GM23338 (cell line): ENCODE measurements around the gene SREBF2. TPM values are rescaled to one million over a fixed set of nuclear protein-coding genes. Genes with fewer than 3 reads are reported as not detected.

Experiments used
- ATAC-seq: fragments of 200-7000 bp; cut with Tn5 transposase; 3 replicates; pipeline ENCODE4 v1.9.1; 2020
- DNase-seq: peaks from one replicate; pipeline ENCODE4 v3.0.0-alpha.2; 2015; ENCODE audit warnings: low spot score
- H2AFZ ChIP-seq: fragments of 200-600 bp; sonication (generic); 2 replicates; pipeline ENCODE4 v1.8.0; 2016; ENCODE audit warnings: antibody characterized with exemption, mild to moderate bottlenecking, moderate library complexity
- H3F3A ChIP-seq: fragments of 200-600 bp; sonication (generic); replicated peaks from 2 replicates; pipeline ENCODE4 v1.8.0; 2017; ENCODE audit warnings: antibody characterized with exemption, mixed run types, low read depth
- H3K27ac ChIP-seq: fragments of 200-600 bp; sonication (generic); 2 replicates; pipeline ENCODE4 v1.6.1; 2016; ENCODE audit warnings: low read depth
- H3K27me3 ChIP-seq: fragments of 200-600 bp; sonication (generic); 2 replicates; pipeline ENCODE4 v1.8.0; 2016; ENCODE audit warnings: mild to moderate bottlenecking, mixed run types, moderate library complexity; ENCODE audit not compliant: insufficient read depth
- H3K36me3 ChIP-seq: fragments of 200-600 bp; sonication (generic); 2 replicates; pipeline ENCODE4 v1.8.0; 2016; ENCODE audit warnings: mild to moderate bottlenecking; ENCODE audit not compliant: insufficient read depth
- H3K4me1 ChIP-seq: fragments of 200-600 bp; sonication (generic); 2 replicates; pipeline ENCODE4 v1.8.0; 2016; ENCODE audit warnings: mild to moderate bottlenecking, moderate library complexity; ENCODE audit not compliant: insufficient read depth
- H3K4me2 ChIP-seq: fragments of 200-600 bp; sonication (generic); 2 replicates; pipeline ENCODE4 v1.7.1; 2017; ENCODE audit warnings: mixed run types
- H3K4me3 ChIP-seq: fragments of 200-600 bp; sonication (generic); 2 replicates; pipeline ENCODE4 v1.6.1; 2016; ENCODE audit warnings: mixed run types
- H3K79me2 ChIP-seq: fragments of 200-600 bp; sonication (generic); replicated peaks from 2 replicates; pipeline ENCODE4 v1.8.0; 2017; ENCODE audit warnings: mild to moderate bottlenecking; ENCODE audit not compliant: insufficient read depth
- H3K9me2 ChIP-seq: fragments of 200-600 bp; sonication (generic); 2 replicates; pipeline ENCODE4 v1.8.0; 2017; ENCODE audit not compliant: insufficient read depth
- H4K20me1 ChIP-seq: fragments of 200-600 bp; sonication (generic); replicated peaks from 2 replicates; pipeline ENCODE4 v1.8.0; 2017; ENCODE audit warnings: mild to moderate bottlenecking; ENCODE audit not compliant: insufficient read depth
- H3K27ac Mint-ChIP-seq: 2 replicates; pipeline ENCODE4 v1.8.0; 2020; ENCODE audit warnings: inconsistent platforms, mild to moderate bottlenecking, moderate library complexity, mixed read lengths
- H3K27me3 Mint-ChIP-seq: 3 replicates; pipeline ENCODE4 v1.8.0; 2022; ENCODE audit warnings: low read depth, mild to moderate bottlenecking, moderate library complexity, mixed read lengths, inconsistent platforms; ENCODE audit not compliant: insufficient read depth, poor library complexity
- H3K36me3 Mint-ChIP-seq: 3 replicates; pipeline ENCODE4 v1.8.0; 2021; ENCODE audit warnings: low read depth, mild to moderate bottlenecking, inconsistent platforms, moderate library complexity, mixed read lengths
- H3K4me1 Mint-ChIP-seq: 3 replicates; pipeline ENCODE4 v1.8.0; 2020; ENCODE audit warnings: mild to moderate bottlenecking, inconsistent platforms, mixed read lengths
- H3K4me3 Mint-ChIP-seq: 3 replicates; pipeline ENCODE4 v1.8.0; 2021; ENCODE audit warnings: moderate library complexity, mild to moderate bottlenecking, inconsistent platforms, mixed read lengths
- H3K9me3 Mint-ChIP-seq: 3 replicates; pipeline ENCODE4 v1.8.0; 2020; ENCODE audit warnings: moderate library complexity, mild to moderate bottlenecking, inconsistent platforms, mixed read lengths
- CREB1 ChIP-seq: fragments of 250-450 bp; sonication (Bioruptor Pico); IDR thresholded peaks from 2 replicates; pipeline ENCODE4 v1.5.0; 2020; ENCODE audit warnings: low read depth, mild to moderate bottlenecking, moderate library complexity
- ETS1 ChIP-seq: IDR thresholded peaks from 2 replicates; pipeline ENCODE4 v1.6.1; 2016; ENCODE audit warnings: antibody characterized with exemption
- EZH2 ChIP-seq: fragments of 200-600 bp; sonication (generic); IDR thresholded peaks from one replicate; pipeline ENCODE4 v1.8.0; 2017; ENCODE audit warnings: antibody characterized with exemption, mild to moderate bottlenecking, low read depth; ENCODE audit not compliant: unreplicated experiment
- EZH2phosphoT487 ChIP-seq: fragments of 200-600 bp; sonication (generic); IDR thresholded peaks from one replicate; pipeline ENCODE4 v1.8.1; 2018; ENCODE audit warnings: antibody characterized with exemption; ENCODE audit not compliant: unreplicated experiment
- JUNB ChIP-seq: IDR thresholded peaks from one replicate; pipeline ENCODE4 v1.6.1; 2016; ENCODE audit warnings: antibody characterized with exemption; ENCODE audit not compliant: unreplicated experiment
- NANOG ChIP-seq: IDR thresholded peaks from 2 replicates; pipeline ENCODE4 v1.6.1; 2016; ENCODE audit warnings: antibody characterized with exemption, borderline replicate concordance
- POLR2AphosphoS5 ChIP-seq: IDR thresholded peaks from 2 replicates; pipeline ENCODE4 v1.6.1; 2016; ENCODE audit warnings: antibody characterized with exemption, low read depth
- REST ChIP-seq: IDR thresholded peaks from one replicate; pipeline ENCODE4 v1.6.1; 2018; ENCODE audit warnings: antibody characterized with exemption; ENCODE audit not compliant: unreplicated experiment
- STAT1 ChIP-seq: IDR thresholded peaks from one replicate; pipeline ENCODE4 v1.6.1; 2016; ENCODE audit warnings: antibody characterized with exemption; ENCODE audit not compliant: unreplicated experiment
- ZNF114 ChIP-seq: fragments of 250-450 bp; sonication (Bioruptor Pico); IDR thresholded peaks from 2 replicates; pipeline ENCODE4 v1.5.0; 2020; ENCODE audit warnings: mild to moderate bottlenecking, moderate library complexity
- ZNF331 ChIP-seq: fragments of 250-450 bp; sonication (Bioruptor Pico); IDR thresholded peaks from 2 replicates; pipeline ENCODE4 v1.5.0; 2020; ENCODE audit warnings: low read depth, mild to moderate bottlenecking, moderate library complexity
- polyA plus RNA-seq: library from polyadenylated mRNA; unstranded; fragments of >200 nt; fragmentation: Nextera tagmentation; extraction: Ambion mirVana; gene quantifications from 2 replicates; pipeline ENCODE4 v1.2.1, GENCODE V29; 2016
- total RNA-seq: library from RNA; depleted of rRNA; stranded (reverse); fragments of >200 nt; shearing (Covaris generic); gene quantifications from 2 replicates; pipeline ENCODE4 v1.2.3, GENCODE V29; 2014
- TF ChIP-seq, protein P1 (sequence below), 2 experiments: fragments of 200-600 bp in 1 of 2; sonication (generic) in 1 of 2; conservative IDR thresholded peaks; 2 replicates each; pipeline versions ENCODE4 v1.5.1 to v1.6.1; 2016 to 2017; ENCODE audit warnings: antibody characterized with exemption in 2 of 2, low read depth in 2 of 2, mild to moderate bottlenecking in 2 of 2, moderate library complexity in 1 of 2
- TF ChIP-seq, protein P2 (sequence below): fragments of 250-450 bp; sonication (Bioruptor Pico); IDR thresholded peaks from 2 replicates; pipeline ENCODE4 v1.5.0; 2020; ENCODE audit warnings: mild to moderate bottlenecking, moderate library complexity

Gene SREBF2
- total and polyA plus RNA-seq, 2 experiments from 2014 or later, result 48.7 to 163 TPM

GRCh38 chr22:41904450-41905410 lies 71.8 kb downstream of the SREBF2 start:
- peaks cover 40% of the 10 kb centered on the region for H3K36me3 Mint-ChIP-seq
- H2AFZ ChIP-seq, result no peak overlapping the region
- DNase-seq (no peak), ATAC-seq (no peak)
- H3K36me3 ChIP-seq, result peaks cover 7% of the 10 kb centered on the region
- peaks cover 20% of the 10 kb centered on the region for H3F3A ChIP-seq
- H3K4me3 Mint-ChIP-seq, result no peak overlapping the region
- peaks cover 8% of the 10 kb centered on the region; the same call in 1 of the 2 replicates for H3K4me1 ChIP-seq
- H4K20me1 ChIP-seq, result peaks cover 10% of the 10 kb centered on the region
- H3K79me2 ChIP-seq, result no peaks in the 10 kb centered on the region
- peaks cover 27% of the 10 kb centered on the region for H3K27me3 Mint-ChIP-seq
- no peak overlapping the region for H3K27ac ChIP-seq
- H3K9me3 Mint-ChIP-seq, result no peaks in the 10 kb centered on the region
- H3K27me3 ChIP-seq, result peaks cover 15% of the 10 kb centered on the region
- no peak for TF ChIP-seq CREB1
- no peak for TF ChIP-seq STAT1
- no peak for TF ChIP-seq NANOG
- TF ChIP-seq EZH2, result no peak
- TF ChIP-seq, protein P1, sequence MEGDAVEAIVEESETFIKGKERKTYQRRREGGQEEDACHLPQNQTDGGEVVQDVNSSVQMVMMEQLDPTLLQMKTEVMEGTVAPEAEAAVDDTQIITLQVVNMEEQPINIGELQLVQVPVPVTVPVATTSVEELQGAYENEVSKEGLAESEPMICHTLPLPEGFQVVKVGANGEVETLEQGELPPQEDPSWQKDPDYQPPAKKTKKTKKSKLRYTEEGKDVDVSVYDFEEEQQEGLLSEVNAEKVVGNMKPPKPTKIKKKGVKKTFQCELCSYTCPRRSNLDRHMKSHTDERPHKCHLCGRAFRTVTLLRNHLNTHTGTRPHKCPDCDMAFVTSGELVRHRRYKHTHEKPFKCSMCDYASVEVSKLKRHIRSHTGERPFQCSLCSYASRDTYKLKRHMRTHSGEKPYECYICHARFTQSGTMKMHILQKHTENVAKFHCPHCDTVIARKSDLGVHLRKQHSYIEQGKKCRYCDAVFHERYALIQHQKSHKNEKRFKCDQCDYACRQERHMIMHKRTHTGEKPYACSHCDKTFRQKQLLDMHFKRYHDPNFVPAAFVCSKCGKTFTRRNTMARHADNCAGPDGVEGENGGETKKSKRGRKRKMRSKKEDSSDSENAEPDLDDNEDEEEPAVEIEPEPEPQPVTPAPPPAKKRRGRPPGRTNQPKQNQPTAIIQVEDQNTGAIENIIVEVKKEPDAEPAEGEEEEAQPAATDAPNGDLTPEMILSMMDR (conservative IDR thresholded peaks at IDR 0.05; ENCODE audit: low read depth in 2 of 2), result no peak
- TF ChIP-seq EZH2phosphoT487, result no peak
- no peak for TF ChIP-seq ZNF114
- TF ChIP-seq, protein P2, sequence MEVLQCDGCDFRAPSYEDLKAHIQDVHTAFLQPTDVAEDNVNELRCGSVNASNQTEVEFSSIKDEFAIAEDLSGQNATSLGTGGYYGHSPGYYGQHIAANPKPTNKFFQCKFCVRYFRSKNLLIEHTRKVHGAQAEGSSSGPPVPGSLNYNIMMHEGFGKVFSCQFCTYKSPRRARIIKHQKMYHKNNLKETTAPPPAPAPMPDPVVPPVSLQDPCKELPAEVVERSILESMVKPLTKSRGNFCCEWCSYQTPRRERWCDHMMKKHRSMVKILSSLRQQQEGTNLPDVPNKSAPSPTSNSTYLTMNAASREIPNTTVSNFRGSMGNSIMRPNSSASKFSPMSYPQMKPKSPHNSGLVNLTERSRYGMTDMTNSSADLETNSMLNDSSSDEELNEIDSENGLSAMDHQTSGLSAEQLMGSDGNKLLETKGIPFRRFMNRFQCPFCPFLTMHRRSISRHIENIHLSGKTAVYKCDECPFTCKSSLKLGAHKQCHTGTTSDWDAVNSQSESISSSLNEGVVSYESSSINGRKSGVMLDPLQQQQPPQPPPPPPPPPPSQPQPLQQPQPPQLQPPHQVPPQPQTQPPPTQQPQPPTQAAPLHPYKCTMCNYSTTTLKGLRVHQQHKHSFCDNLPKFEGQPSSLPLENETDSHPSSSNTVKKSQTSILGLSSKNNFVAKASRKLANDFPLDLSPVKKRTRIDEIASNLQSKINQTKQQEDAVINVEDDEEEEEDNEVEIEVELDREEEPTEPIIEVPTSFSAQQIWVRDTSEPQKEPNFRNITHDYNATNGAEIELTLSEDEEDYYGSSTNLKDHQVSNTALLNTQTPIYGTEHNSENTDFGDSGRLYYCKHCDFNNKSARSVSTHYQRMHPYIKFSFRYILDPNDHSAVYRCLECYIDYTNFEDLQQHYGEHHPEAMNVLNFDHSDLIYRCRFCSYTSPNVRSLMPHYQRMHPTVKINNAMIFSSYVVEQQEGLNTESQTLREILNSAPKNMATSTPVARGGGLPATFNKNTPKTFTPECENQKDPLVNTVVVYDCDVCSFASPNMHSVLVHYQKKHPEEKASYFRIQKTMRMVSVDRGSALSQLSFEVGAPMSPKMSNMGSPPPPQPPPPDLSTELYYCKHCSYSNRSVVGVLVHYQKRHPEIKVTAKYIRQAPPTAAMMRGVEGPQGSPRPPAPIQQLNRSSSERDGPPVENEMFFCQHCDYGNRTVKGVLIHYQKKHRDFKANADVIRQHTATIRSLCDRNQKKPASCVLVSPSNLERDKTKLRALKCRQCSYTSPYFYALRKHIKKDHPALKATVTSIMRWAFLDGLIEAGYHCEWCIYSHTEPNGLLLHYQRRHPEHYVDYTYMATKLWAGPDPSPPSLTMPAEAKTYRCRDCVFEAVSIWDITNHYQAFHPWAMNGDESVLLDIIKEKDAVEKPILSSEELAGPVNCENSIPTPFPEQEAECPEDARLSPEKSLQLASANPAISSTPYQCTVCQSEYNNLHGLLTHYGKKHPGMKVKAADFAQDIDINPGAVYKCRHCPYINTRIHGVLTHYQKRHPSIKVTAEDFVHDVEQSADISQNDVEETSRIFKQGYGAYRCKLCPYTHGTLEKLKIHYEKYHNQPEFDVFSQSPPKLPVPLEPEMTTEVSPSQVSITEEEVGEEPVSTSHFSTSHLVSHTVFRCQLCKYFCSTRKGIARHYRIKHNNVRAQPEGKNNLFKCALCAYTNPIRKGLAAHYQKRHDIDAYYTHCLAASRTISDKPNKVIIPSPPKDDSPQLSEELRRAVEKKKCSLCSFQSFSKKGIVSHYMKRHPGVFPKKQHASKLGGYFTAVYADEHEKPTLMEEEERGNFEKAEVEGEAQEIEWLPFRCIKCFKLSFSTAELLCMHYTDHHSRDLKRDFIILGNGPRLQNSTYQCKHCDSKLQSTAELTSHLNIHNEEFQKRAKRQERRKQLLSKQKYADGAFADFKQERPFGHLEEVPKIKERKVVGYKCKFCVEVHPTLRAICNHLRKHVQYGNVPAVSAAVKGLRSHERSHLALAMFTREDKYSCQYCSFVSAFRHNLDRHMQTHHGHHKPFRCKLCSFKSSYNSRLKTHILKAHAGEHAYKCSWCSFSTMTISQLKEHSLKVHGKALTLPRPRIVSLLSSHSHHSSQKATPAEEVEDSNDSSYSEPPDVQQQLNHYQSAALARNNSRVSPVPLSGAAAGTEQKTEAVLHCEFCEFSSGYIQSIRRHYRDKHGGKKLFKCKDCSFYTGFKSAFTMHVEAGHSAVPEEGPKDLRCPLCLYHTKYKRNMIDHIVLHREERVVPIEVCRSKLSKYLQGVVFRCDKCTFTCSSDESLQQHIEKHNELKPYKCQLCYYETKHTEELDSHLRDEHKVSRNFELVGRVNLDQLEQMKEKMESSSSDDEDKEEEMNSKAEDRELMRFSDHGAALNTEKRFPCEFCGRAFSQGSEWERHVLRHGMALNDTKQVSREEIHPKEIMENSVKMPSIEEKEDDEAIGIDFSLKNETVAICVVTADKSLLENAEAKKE (CRISPR knock-in tag), result no peak
- TF ChIP-seq ZNF331 (CRISPR knock-in tag), result no peak
- TF ChIP-seq POLR2AphosphoS5, result no peak
- no peak for TF ChIP-seq JUNB
- no peak for TF ChIP-seq ETS1
- TF ChIP-seq REST, result no peak
- H3K27ac Mint-ChIP-seq, result no peak overlapping the region
- peaks cover 8% of the 10 kb centered on the region; the same call in 1 of the 3 replicates for H3K4me1 Mint-ChIP-seq
- no peak overlapping the region for H3K4me3 ChIP-seq
- no peak overlapping the region for H3K4me2 ChIP-seq
- H3K9me2 ChIP-seq, result no peaks in the 10 kb centered on the region
